NCI-H2171 (cell line): ENCODE measurements around the gene TLDC2.
A peak's percentile ranks its signal among the peaks of the same experiment; 100 is the strongest.
"Not testable (repeated sequence)": the region's sequence is repeated elsewhere in the genome, so short reads cannot be mapped to it uniquely, and the experiment has no call there.

Experiments
- DNase-seq: peaks from one replicate; lab custom pipeline; 2025; lab: John Stamatoyannopoulos, UW

The TLDC2 gene

GRCh38 chr20:36906086-36906485, 30.1 kb downstream of the TLDC2 start:
- DNase-seq = not testable (repeated sequence)

GRCh38 chr20:36908603-36909002, 32.7 kb downstream of the TLDC2 start:
- DNase-seq = no peak

- DNase-seq = no peak
Observed at GRCh38 chr20:36916199-36916598, 40.3 kb downstream of the TLDC2 start.

GRCh38 chr20:36917240-36917639, 41.3 kb downstream of the TLDC2 start:
- no peak for DNase-seq

GRCh38 chr20:36917943-36918342, 42.0 kb downstream of the TLDC2 start:
- no peak for DNase-seq

GRCh38 chr20:36919715-36920333, 43.9 kb downstream of the TLDC2 start:
- peak; percentile 20 for DNase-seq

- DNase-seq = no peak
Observed at GRCh38 chr20:36920334-36920730, 44.4 kb downstream of the TLDC2 start.

- DNase-seq = peak; percentile 10
Observed at GRCh38 chr20:36924167-36925045, 48.5 kb downstream of the TLDC2 start.

GRCh38 chr20:36925234-36925633, 49.3 kb downstream of the TLDC2 start:
- no peak for DNase-seq

- DNase-seq = no peak
Observed at GRCh38 chr20:36926653-36927200, 50.8 kb downstream of the TLDC2 start.

- no peak for DNase-seq
Observed at GRCh38 chr20:36927704-36928103, 51.8 kb downstream of the TLDC2 start.

GRCh38 chr20:36929290-36929689, 53.4 kb downstream of the TLDC2 start:
- no peak for DNase-seq

- no peak for DNase-seq
Observed at GRCh38 chr20:36929691-36930090, 53.8 kb downstream of the TLDC2 start.

GRCh38 chr20:36932067-36932466, 56.1 kb downstream of the TLDC2 start:
- not testable (repeated sequence) for DNase-seq

- no peak for DNase-seq
Observed at GRCh38 chr20:36932476-36933426, 56.8 kb downstream of the TLDC2 start.

- DNase-seq = not testable (repeated sequence)
Observed at GRCh38 chr20:36933571-36933970, 57.6 kb downstream of the TLDC2 start.

GRCh38 chr20:36936341-36936740, 60.4 kb downstream of the TLDC2 start:
- DNase-seq = no peak

GRCh38 chr20:36936761-36937401, 60.9 kb downstream of the TLDC2 start:
- not testable (repeated sequence) for DNase-seq

GRCh38 chr20:36937402-36937770, 61.4 kb downstream of the TLDC2 start:
- DNase-seq = no peak

- no peak for DNase-seq
Observed at GRCh38 chr20:36941401-36941835, 65.5 kb downstream of the TLDC2 start.
